Astrocyte (in vitro differentiated cells and primary cell): Measurements from ENCODE around the gene SMIM15. TPM values are rescaled to one million over a fixed set of nuclear protein-coding genes. Genes with fewer than 3 reads are reported as not detected.
"Not testable (repeated sequence)": the region's sequence is repeated elsewhere in the genome, so short reads cannot be mapped to it uniquely, and the experiment has no call there.

Source experiments
- DNase-seq: peaks from one replicate; pipeline ENCODE4 v3.0.0-alpha.2; 2010; ENCODE audit warnings: low read depth
- FAIRE-seq: peaks from 2 replicates; lab custom pipeline; 2011; peaks lifted over from hg19 to GRCh38; lab: Jason Lieb, UNC
- H2AFZ ChIP-seq: 2 replicates; pipeline ENCODE4 v1.6.0; 2012; ENCODE audit warnings: low read depth, low read length, inconsistent platforms
- H3K27ac ChIP-seq: 2 replicates; pipeline ENCODE4 v1.5.1; 2011; ENCODE audit warnings: low read depth, low read length, inconsistent platforms
- H3K27me3 ChIP-seq: 2 replicates; pipeline ENCODE4 v1.6.0; 2011; ENCODE audit warnings: low read length, inconsistent platforms; ENCODE audit not compliant: insufficient read depth
- H3K36me3 ChIP-seq: 2 replicates; pipeline ENCODE4 v1.5.1; 2011; ENCODE audit warnings: low read length, inconsistent platforms; ENCODE audit not compliant: insufficient read depth
- H3K4me1 ChIP-seq: 2 replicates; pipeline ENCODE4 v1.5.1; 2011; ENCODE audit warnings: low read length, inconsistent platforms; ENCODE audit not compliant: insufficient read depth
- H3K4me2 ChIP-seq: 2 replicates; pipeline ENCODE4 v1.6.0; 2012; ENCODE audit warnings: low read length, inconsistent platforms
- H3K4me3 ChIP-seq: 2 replicates; pipeline ENCODE4 v1.5.1; 2011; ENCODE audit warnings: low read depth, mild to moderate bottlenecking, low read length, inconsistent platforms; ENCODE audit not compliant: insufficient read depth
- H3K79me2 ChIP-seq: 2 replicates; pipeline ENCODE4 v1.6.0; 2012; ENCODE audit warnings: mild to moderate bottlenecking, low read length, inconsistent platforms; ENCODE audit not compliant: insufficient read depth
- H3K9ac ChIP-seq: 2 replicates; pipeline ENCODE4 v1.6.0; 2012; ENCODE audit warnings: mild to moderate bottlenecking, low read length, inconsistent platforms
- H3K9me3 ChIP-seq: 2 replicates; pipeline ENCODE4 v1.5.1; 2012; ENCODE audit warnings: low read depth, mild to moderate bottlenecking, low read length, inconsistent platforms; ENCODE audit not compliant: insufficient read depth
- H4K20me1 ChIP-seq: 2 replicates; pipeline ENCODE4 v1.6.0; 2012; ENCODE audit warnings: low read length, inconsistent platforms; ENCODE audit not compliant: insufficient read depth
- H3K27ac Mint-ChIP-seq: one replicate; pipeline ENCODE4 v1.8.0; 2021; ENCODE audit warnings: mild to moderate bottlenecking, mixed read lengths; ENCODE audit not compliant: unreplicated experiment
- H3K27me3 Mint-ChIP-seq: one replicate; pipeline ENCODE4 v1.8.0; 2021; ENCODE audit warnings: low read depth, mixed read lengths; ENCODE audit not compliant: unreplicated experiment
- H3K36me3 Mint-ChIP-seq: one replicate; pipeline ENCODE4 v1.8.0; 2021; ENCODE audit warnings: low read depth, mixed read lengths; ENCODE audit not compliant: unreplicated experiment
- H3K4me1 Mint-ChIP-seq: one replicate; pipeline ENCODE4 v1.8.0; 2021; ENCODE audit warnings: low read depth, mixed read lengths; ENCODE audit not compliant: unreplicated experiment
- H3K4me3 Mint-ChIP-seq: one replicate; pipeline ENCODE4 v1.8.0; 2021; ENCODE audit warnings: mild to moderate bottlenecking, moderate library complexity, mixed read lengths; ENCODE audit not compliant: unreplicated experiment
- H3K9me3 Mint-ChIP-seq: one replicate; pipeline ENCODE4 v1.8.0; 2021; ENCODE audit warnings: mild to moderate bottlenecking, mixed read lengths; ENCODE audit not compliant: unreplicated experiment
- CTCF ChIP-seq: IDR thresholded peaks from 2 replicates; pipeline ENCODE4 v1.5.1; 2011; ENCODE audit warnings: low read depth, mild to moderate bottlenecking, inconsistent platforms, low read length, moderate library complexity; ENCODE audit not compliant: insufficient read depth
- EZH2 ChIP-seq: IDR thresholded peaks from 2 replicates; pipeline ENCODE4 v1.6.1; 2012; ENCODE audit warnings: mild to moderate bottlenecking, low read length, inconsistent platforms; ENCODE audit not compliant: insufficient read depth
- total RNA-seq: library from RNA; stranded (reverse); gene quantifications from 2 replicates; pipeline ENCODE4 v1.2.1, GENCODE V29; 2021

Gene SMIM15
- total RNA-seq, 1 donor from 2014 or later: 86.6 TPM

- Mint-ChIP-seq H3K4me3 (no peak overlapping the region), H3K9me3 (peaks cover 36% of the 10 kb centered on the region), H3K27me3 (no peaks in the 10 kb centered on the region), H3K36me3 (peaks cover 9% of the 10 kb centered on the region), H3K27ac (no peak overlapping the region), H3K4me1 (peaks cover 5% of the 10 kb centered on the region)
- no peaks in the 10 kb centered on the region for H3K36me3 ChIP-seq
- H3K4me1 ChIP-seq: no peaks in the 10 kb centered on the region
- no peak overlapping the region for H3K27ac ChIP-seq
- no peak overlapping the region for H2AFZ ChIP-seq
- H3K9ac ChIP-seq: no peak overlapping the region
- H3K27me3 ChIP-seq: no peaks in the 10 kb centered on the region
- no peaks in the 10 kb centered on the region for H4K20me1 ChIP-seq
- no peak overlapping the region for H3K4me2 ChIP-seq
- H3K4me3 ChIP-seq: no peak overlapping the region
- H3K9me3 ChIP-seq: no peaks in the 10 kb centered on the region
- no peaks in the 10 kb centered on the region for H3K79me2 ChIP-seq
- DNase-seq: peak; percentile 35
- FAIRE-seq: no peak
- no peak for TF ChIP-seq CTCF
- no peak for TF ChIP-seq EZH2
Measured at GRCh38 chr5:61202213-61202612, 39.9 kb upstream of the SMIM15 start.

- no peak overlapping the region for H3K27ac ChIP-seq
- no peaks in the 10 kb centered on the region for H3K27me3 ChIP-seq
- no peaks in the 10 kb centered on the region for H4K20me1 ChIP-seq
- Mint-ChIP-seq H3K36me3 (peaks cover 5% of the 10 kb centered on the region), H3K27me3 (no peaks in the 10 kb centered on the region), H3K4me3 (no peak overlapping the region), H3K4me1 (peaks cover 5% of the 10 kb centered on the region), H3K9me3 (peaks cover 28% of the 10 kb centered on the region), H3K27ac (no peak overlapping the region)
- DNase-seq (peak; percentile 10), FAIRE-seq (no peak)
- no peaks in the 10 kb centered on the region for H3K36me3 ChIP-seq
- H3K9ac ChIP-seq: no peak overlapping the region
- H3K79me2 ChIP-seq: no peaks in the 10 kb centered on the region
- H3K4me1 ChIP-seq: no peaks in the 10 kb centered on the region
- no peak overlapping the region for H3K4me3 ChIP-seq
- H3K4me2 ChIP-seq: no peak overlapping the region
- TF ChIP-seq EZH2 (no peak), CTCF (no peak)
- H3K9me3 ChIP-seq: no peaks in the 10 kb centered on the region
- no peak overlapping the region for H2AFZ ChIP-seq
Measured at GRCh38 chr5:61200582-61201155, 38.4 kb upstream of the SMIM15 start.

- no peaks in the 10 kb centered on the region for H3K9me3 ChIP-seq
- no peaks in the 10 kb centered on the region for H4K20me1 ChIP-seq
- no peak overlapping the region for H3K4me3 ChIP-seq
- H3K4me2 ChIP-seq: no peak overlapping the region
- H3K27me3 Mint-ChIP-seq: no peaks in the 10 kb centered on the region
- no peaks in the 10 kb centered on the region for H3K79me2 ChIP-seq
- H3K36me3 Mint-ChIP-seq: peaks cover 3% of the 10 kb centered on the region
- TF ChIP-seq EZH2 (no peak), CTCF (no peak)
- H2AFZ ChIP-seq: no peak overlapping the region
- no peak overlapping the region for H3K4me3 Mint-ChIP-seq
- H3K27ac Mint-ChIP-seq: no peak overlapping the region
- peaks cover 15% of the 10 kb centered on the region for H3K9me3 Mint-ChIP-seq
- H3K27ac ChIP-seq: no peak overlapping the region
- no peaks in the 10 kb centered on the region for H3K36me3 ChIP-seq
- H3K27me3 ChIP-seq: no peaks in the 10 kb centered on the region
- H3K4me1 ChIP-seq: no peaks in the 10 kb centered on the region
- peaks cover 2% of the 10 kb centered on the region for H3K4me1 Mint-ChIP-seq
- DNase-seq (no peak), FAIRE-seq (no peak)
- no peak overlapping the region for H3K9ac ChIP-seq
Measured at GRCh38 chr5:61198606-61199005, 36.3 kb upstream of the SMIM15 start.

- H3K79me2 ChIP-seq, H4K20me1 ChIP-seq, H3K27ac ChIP-seq, H3K4me3 ChIP-seq, H3K4me1 Mint-ChIP-seq, H3K36me3 Mint-ChIP-seq, H3K27ac Mint-ChIP-seq, H3K27me3 ChIP-seq, H3K27me3 Mint-ChIP-seq, H3K9ac ChIP-seq, H2AFZ ChIP-seq, FAIRE-seq, H3K36me3 ChIP-seq, DNase-seq, H3K4me1 ChIP-seq, H3K9me3 ChIP-seq, H3K4me2 ChIP-seq, H3K9me3 Mint-ChIP-seq, H3K4me3 Mint-ChIP-seq: not testable (repeated sequence)
Measured at GRCh38 chr5:61187826-61188225, 25.6 kb upstream of the SMIM15 start.
